VCaP (cell line): ENCODE data around the gene CFAP100.

ENCODE experiments used
- H3K27ac ChIP-seq: fragments of 450-650 bp; 2 replicates; pipeline ENCODE4 v1.5.1; 2017
- CTCF ChIP-seq: fragments of 450-650 bp; conservative IDR thresholded peaks from 2 replicates; pipeline ENCODE4 v1.5.1; 2017; ENCODE audit warnings: mild to moderate bottlenecking, moderate library complexity

CFAP100 gene

DNA sequence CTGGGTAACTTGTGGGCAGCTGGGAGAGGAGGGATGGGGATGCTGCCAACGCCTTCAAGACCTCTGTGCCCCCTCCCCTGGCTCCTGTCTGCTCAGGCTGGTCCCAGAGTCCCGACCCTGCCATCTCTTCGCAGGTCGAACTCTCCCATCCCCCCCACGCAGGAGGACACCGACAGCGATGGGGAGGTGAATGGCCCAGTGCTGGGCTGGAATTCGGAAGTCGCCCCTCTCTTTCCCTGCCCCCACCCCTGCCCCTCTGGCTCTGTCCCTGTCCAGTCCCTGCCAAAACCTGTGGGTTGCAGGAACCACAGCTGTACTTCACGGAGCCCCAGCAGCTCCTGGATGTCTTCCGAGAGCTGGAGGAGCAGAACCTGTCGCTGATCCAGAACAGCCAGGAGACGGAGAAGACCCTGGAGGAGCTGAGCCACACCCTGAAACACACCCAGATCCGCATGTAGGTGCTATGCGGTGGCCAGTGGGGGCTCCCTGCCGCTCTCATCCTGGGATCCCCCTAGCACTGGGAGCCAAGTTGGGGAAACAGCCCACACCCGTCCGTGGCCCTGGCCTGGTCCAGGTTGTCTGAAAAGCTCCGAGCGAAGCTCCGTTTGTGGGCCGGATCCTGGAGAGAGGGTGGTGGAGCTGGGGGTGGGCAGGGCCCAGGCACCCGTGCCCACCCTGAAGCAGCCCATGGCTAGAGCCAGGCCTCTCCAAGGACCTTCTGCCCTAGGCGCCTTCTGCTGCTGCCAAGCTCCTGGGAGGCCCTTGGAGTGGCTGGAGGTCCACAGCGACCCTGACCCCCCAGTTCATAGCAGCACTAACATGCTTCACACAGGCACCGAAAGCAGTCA, 28.7 kb downstream of the CFAP100 start:
- H3K27ac ChIP-seq = no peak overlapping the region
- no peak for TF ChIP-seq CTCF

DNA sequence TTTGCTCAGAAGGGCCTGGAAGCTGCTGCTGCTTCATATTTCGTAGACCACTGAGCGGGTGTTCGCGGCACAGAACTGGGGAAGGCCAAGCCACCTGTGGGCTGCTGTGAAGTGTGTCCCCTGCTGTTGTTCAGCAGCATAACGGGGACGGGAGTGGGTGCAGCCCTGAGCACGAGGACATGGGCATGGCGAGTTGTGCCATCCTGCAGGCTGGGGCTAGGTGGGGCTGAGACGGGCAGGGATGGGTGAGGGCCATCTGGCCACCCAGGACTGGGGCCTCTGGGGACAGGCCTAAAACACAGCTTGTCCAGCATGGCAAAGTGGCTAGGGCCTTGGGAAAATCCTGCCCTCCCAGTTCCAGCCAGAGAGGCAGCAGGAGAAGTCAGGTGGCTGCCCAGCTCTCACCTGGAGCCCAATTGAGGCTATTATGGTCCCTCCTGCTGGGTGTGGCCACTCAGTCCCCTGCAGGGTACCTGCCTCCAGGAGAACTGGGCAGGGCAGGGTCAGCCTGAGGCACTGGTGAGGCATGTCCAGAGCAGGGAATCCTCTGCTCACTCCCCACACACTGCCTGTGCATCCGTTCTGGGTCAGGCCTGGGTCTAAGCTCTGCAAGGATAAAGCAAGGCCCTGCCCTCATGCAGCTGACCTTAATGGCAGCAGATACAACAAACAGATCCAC, 29.5 kb downstream of the CFAP100 start:
- no peak for TF ChIP-seq CTCF
- H3K27ac ChIP-seq = no peak overlapping the region

DNA sequence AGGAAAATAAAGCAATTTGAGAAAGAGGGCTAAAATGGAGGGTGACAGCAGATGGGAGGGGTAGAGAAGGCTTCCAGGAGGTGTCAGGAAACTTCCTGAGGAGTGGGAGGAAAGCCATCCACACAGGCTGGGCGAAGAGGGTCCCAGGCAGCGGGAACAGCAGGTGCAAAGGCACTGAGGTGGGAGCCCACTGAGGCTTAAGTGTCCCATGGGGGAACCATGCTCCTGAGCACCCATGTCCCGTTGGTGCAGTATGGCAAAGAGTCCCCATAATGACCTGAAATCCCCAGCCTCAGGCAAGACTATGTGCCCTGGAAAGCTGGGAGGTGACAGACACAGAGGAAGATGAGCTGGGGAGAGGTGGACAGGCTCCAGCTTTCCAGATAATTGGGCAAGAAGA, 30.0 kb downstream of the CFAP100 start:
- no peak for TF ChIP-seq CTCF
- H3K27ac ChIP-seq = no peak overlapping the region

- no peak overlapping the region for H3K27ac ChIP-seq
- no peak for TF ChIP-seq CTCF
Observed at GRCh38 chr3:126431103-126431534, 36.4 kb downstream of the CFAP100 start.

- TF ChIP-seq CTCF = no peak
- H3K27ac ChIP-seq = no peak overlapping the region
Observed at GRCh38 chr3:126432361-126433104, 37.8 kb downstream of the CFAP100 start.

GRCh38 chr3:126433105-126433430, 38.4 kb downstream of the CFAP100 start:
- H3K27ac ChIP-seq = no peak overlapping the region
- TF ChIP-seq CTCF = no peak

- H3K27ac ChIP-seq = no peak overlapping the region
- no peak for TF ChIP-seq CTCF
Observed at GRCh38 chr3:126433496-126434263, 39.0 kb downstream of the CFAP100 start.
